Measurements from ENCODE around the gene ZFP42.
A peak's percentile ranks its signal among the peaks of the same experiment; 100 is the strongest.

Gene ZFP42

DNA sequence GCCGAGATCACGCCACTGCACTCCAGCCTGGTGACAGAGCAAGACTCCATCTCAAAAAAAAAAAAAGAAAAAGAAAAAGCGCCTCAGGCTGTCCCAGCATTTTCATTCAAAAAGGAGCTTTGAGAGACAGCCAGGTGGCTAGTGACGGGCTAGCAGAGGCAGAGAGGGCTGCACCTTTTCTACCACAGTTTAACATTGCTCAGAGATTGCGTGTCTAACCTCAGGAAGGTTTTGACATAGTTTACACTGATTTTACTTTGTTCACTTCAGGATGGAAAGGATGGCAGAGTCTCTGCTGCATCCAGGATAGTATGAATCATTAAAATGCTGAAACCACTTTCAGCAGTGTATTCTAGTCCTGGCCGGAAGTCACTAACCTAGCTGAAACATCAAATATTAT, 28.1 kb downstream of the ZFP42 start:
- Histone ChIP-seq H3K56ac (ENCODE audit: low read length) (no peak overlapping the region), H4K8ac (ENCODE audit: low read depth, low read length) (no peak overlapping the region), H3K79me1 (ENCODE audit: low read length) (no peaks in the 10 kb centered on the region), H3K4me1 (ENCODE audit: control insufficient read depth, low read depth, low read length) (no peaks in the 10 kb centered on the region), H2BK15ac (replicated peaks; ENCODE audit: low read depth) (no peak overlapping the region), H2BK120ac (ENCODE audit: low read depth, low read length) (no peak overlapping the region), H3K18ac (ENCODE audit: low read length) (no peak overlapping the region), H3K4ac (ENCODE audit: low read depth, low read length) (no peak overlapping the region), H3K23ac (ENCODE audit: low read length) (no peak overlapping the region), H4K5ac (ENCODE audit: low read length) (no peak overlapping the region), H3K27ac (ENCODE audit: low read depth, low read length) (no peak overlapping the region), H3K9ac (ENCODE audit: low read length) (no peak overlapping the region), H2BK5ac (ENCODE audit: low read length) (no peak overlapping the region), H3K4me2 (ENCODE audit: low read length) (no peak overlapping the region), H3K4me3 (ENCODE audit: low read length) (no peak overlapping the region), H2AK5ac (ENCODE audit: low read length) (no peak overlapping the region), H3K79me2 (ENCODE audit: control insufficient read depth, insufficient read depth, low read length) (no peaks in the 10 kb centered on the region), H3K36me3 (ENCODE audit: control insufficient read depth, insufficient read depth, low read length) (no peaks in the 10 kb centered on the region), H3K27me3 (ENCODE audit: insufficient read depth, low read length, poor library complexity) (no peaks in the 10 kb centered on the region)
- WGBS (ENCODE audit: extremely low coverage, insufficient coverage, low lambda C conversion rate): no CpG with 5 or more reads among the region's 6 CpGs
- DNase-seq: peak; percentile 37

DNA sequence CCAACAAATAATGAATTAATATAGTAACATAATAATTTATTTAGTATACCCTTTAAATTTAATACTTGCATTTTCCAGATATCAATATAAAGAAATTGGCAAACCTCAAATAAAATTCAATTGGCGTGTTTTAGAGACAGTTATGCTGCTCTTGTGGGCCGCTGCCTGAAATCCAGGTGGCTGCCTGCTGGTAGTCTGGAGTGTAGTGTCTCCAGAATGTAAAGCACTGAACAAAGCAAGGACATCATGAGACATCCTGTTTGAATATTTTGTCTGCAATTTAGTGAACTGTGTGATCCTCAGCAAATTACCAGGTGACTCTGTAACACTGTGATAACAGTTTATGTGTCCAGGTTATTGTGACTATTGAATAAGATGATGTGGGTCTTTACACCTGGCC, 29.9 kb downstream of the ZFP42 start:
- no peak overlapping the region for H3K4me3 ChIP-seq (ENCODE audit: low read length)
- H2AK5ac ChIP-seq (ENCODE audit: low read length): no peak overlapping the region
- no peak for DNase-seq

DNA sequence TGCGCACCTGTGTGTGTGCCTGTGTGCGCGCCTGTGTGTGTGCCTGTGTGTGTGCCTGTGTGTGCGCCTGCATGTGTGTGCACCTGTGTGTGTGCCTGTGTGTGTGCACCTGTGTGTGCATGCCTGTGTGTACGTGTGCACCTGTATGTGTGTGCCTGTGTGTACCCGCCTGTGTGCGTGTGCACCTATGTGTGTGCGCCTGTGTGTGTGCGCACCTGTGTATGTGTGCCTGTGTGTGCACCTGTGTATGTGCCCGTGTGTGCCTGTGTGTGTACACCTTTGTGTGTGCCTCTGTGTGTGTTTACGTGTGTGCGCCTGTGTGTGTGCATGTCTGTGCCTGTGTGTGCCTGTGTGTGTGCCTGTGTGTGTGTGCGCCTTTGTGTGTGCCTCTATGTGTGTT, 33.5 kb downstream of the ZFP42 start:
- Histone ChIP-seq H4K8ac (ENCODE audit: low read depth, low read length) (no peak overlapping the region), H2BK15ac (replicated peaks; ENCODE audit: low read depth) (no peak overlapping the region)

More for the DNA sequence above, 29.9 kb downstream of the ZFP42 start:
- Histone ChIP-seq H2BK120ac (ENCODE audit: low read depth, low read length) (no peak overlapping the region), H3K4me2 (ENCODE audit: low read length) (no peak overlapping the region), H3K4me1 (ENCODE audit: control insufficient read depth, low read depth, low read length) (no peaks in the 10 kb centered on the region), H3K79me2 (ENCODE audit: control insufficient read depth, insufficient read depth, low read length) (no peaks in the 10 kb centered on the region), H3K27ac (ENCODE audit: low read depth, low read length) (no peak overlapping the region), H3K18ac (ENCODE audit: low read length) (no peak overlapping the region), H4K5ac (ENCODE audit: low read length) (no peak overlapping the region), H3K9ac (ENCODE audit: low read length) (no peak overlapping the region), H3K23ac (ENCODE audit: low read length) (no peak overlapping the region), H2BK5ac (ENCODE audit: low read length) (no peak overlapping the region), H3K56ac (ENCODE audit: low read length) (no peak overlapping the region), H4K8ac (ENCODE audit: low read depth, low read length) (no peak overlapping the region), H2BK15ac (replicated peaks; ENCODE audit: low read depth) (no peak overlapping the region), H3K79me1 (ENCODE audit: low read length) (no peaks in the 10 kb centered on the region), H3K36me3 (ENCODE audit: control insufficient read depth, insufficient read depth, low read length) (no peaks in the 10 kb centered on the region), H3K4ac (ENCODE audit: low read depth, low read length) (no peak overlapping the region), H3K27me3 (ENCODE audit: insufficient read depth, low read length, poor library complexity) (no peaks in the 10 kb centered on the region)
- WGBS (ENCODE audit: extremely low coverage, insufficient coverage, low lambda C conversion rate): no CpG with 5 or more reads among the region's 2 CpGs

DNA sequence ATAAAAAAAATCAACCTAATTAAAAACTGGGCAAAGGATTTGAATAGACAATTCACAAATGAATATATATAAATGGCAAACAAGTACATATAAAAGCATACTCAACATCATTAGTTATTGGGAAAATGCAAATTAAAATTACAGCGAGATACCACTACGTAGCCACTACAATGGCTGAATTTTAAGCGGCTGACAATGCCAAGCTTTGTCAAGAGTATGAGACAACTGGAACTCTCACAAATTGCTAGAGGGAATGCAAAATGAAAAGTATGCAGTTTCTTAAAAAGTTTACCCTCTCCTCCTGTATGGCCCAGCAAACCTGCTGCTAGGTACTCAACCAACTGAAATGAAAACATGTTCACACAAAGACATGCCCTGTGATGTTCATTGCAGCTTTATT, 34.8 kb downstream of the ZFP42 start:
- H3K18ac ChIP-seq (ENCODE audit: low read length): no peak overlapping the region
- no peak overlapping the region for H2BK120ac ChIP-seq (ENCODE audit: low read depth, low read length)
- WGBS (ENCODE audit: extremely low coverage, insufficient coverage, low lambda C conversion rate): no CpG with 5 or more reads among the region's 3 CpGs

More for the DNA sequence above, 33.5 kb downstream of the ZFP42 start:
- H3K27ac ChIP-seq (ENCODE audit: low read depth, low read length): no peak overlapping the region
- no peak overlapping the region for H3K23ac ChIP-seq (ENCODE audit: low read length)
- H3K27me3 ChIP-seq (ENCODE audit: insufficient read depth, low read length, poor library complexity): peaks cover 2% of the 10 kb centered on the region
- no peak overlapping the region for H3K4me2 ChIP-seq (ENCODE audit: low read length)
- no peak overlapping the region for H4K5ac ChIP-seq (ENCODE audit: low read length)
- H3K18ac ChIP-seq (ENCODE audit: low read length): no peak overlapping the region
- no peak overlapping the region for H2BK120ac ChIP-seq (ENCODE audit: low read depth, low read length)
- no peaks in the 10 kb centered on the region for H3K79me2 ChIP-seq (ENCODE audit: control insufficient read depth, insufficient read depth, low read length)
- no peak overlapping the region for H3K9ac ChIP-seq (ENCODE audit: low read length)
- no peaks in the 10 kb centered on the region for H3K36me3 ChIP-seq (ENCODE audit: control insufficient read depth, insufficient read depth, low read length)
- no peaks in the 10 kb centered on the region for H3K79me1 ChIP-seq (ENCODE audit: low read length)
- H2BK5ac ChIP-seq (ENCODE audit: low read length): no peak overlapping the region
- no peaks in the 10 kb centered on the region for H3K4me1 ChIP-seq (ENCODE audit: control insufficient read depth, low read depth, low read length)
- WGBS (ENCODE audit: extremely low coverage, insufficient coverage, low lambda C conversion rate): no CpG with 5 or more reads among the region's 13 CpGs
- no peak overlapping the region for H3K4ac ChIP-seq (ENCODE audit: low read depth, low read length)
- H2AK5ac ChIP-seq (ENCODE audit: low read length): no peak overlapping the region
- no peak overlapping the region for H3K4me3 ChIP-seq (ENCODE audit: low read length)
- DNase-seq: no peak
- H3K56ac ChIP-seq (ENCODE audit: low read length): no peak overlapping the region

GRCh38 chr4:188031751-188032150, 36.2 kb downstream of the ZFP42 start:
- H3K36me3 ChIP-seq (ENCODE audit: control insufficient read depth, insufficient read depth, low read length): no peaks in the 10 kb centered on the region
- no peaks in the 10 kb centered on the region for H3K4me1 ChIP-seq (ENCODE audit: control insufficient read depth, low read depth, low read length)
- peak; percentile 25 for DNase-seq
- no peak overlapping the region for H4K5ac ChIP-seq (ENCODE audit: low read length)
- H2AK5ac ChIP-seq (ENCODE audit: low read length): no peak overlapping the region
- WGBS (ENCODE audit: extremely low coverage, insufficient coverage, low lambda C conversion rate): no CpG with 5 or more reads among the region's 18 CpGs
- H2BK120ac ChIP-seq (ENCODE audit: low read depth, low read length): no peak overlapping the region
- H3K27me3 ChIP-seq (ENCODE audit: insufficient read depth, low read length, poor library complexity): peaks cover 2% of the 10 kb centered on the region
- H3K79me2 ChIP-seq (ENCODE audit: control insufficient read depth, insufficient read depth, low read length): no peaks in the 10 kb centered on the region
- H4K8ac ChIP-seq (ENCODE audit: low read depth, low read length): no peak overlapping the region
- H3K79me1 ChIP-seq (ENCODE audit: low read length): no peaks in the 10 kb centered on the region
- no peak overlapping the region for H2BK15ac ChIP-seq (replicated peaks; ENCODE audit: low read depth)
- H3K27ac ChIP-seq (ENCODE audit: low read depth, low read length): no peak overlapping the region
- H3K23ac ChIP-seq (ENCODE audit: low read length): no peak overlapping the region
- no peak overlapping the region for H2BK5ac ChIP-seq (ENCODE audit: low read length)
- H3K56ac ChIP-seq (ENCODE audit: low read length): no peak overlapping the region
- H3K4ac ChIP-seq (ENCODE audit: low read depth, low read length): no peak overlapping the region
- H3K9ac ChIP-seq (ENCODE audit: low read length): no peak overlapping the region
- peak overlapping the region; percentile 14 for H3K4me2 ChIP-seq (ENCODE audit: low read length)
- no peak overlapping the region for H3K4me3 ChIP-seq (ENCODE audit: low read length)
- no peak overlapping the region for H3K18ac ChIP-seq (ENCODE audit: low read length)

More for the DNA sequence above, 34.8 kb downstream of the ZFP42 start:
- H3K27me3 ChIP-seq (ENCODE audit: insufficient read depth, low read length, poor library complexity): peaks cover 2% of the 10 kb centered on the region
- H3K36me3 ChIP-seq (ENCODE audit: control insufficient read depth, insufficient read depth, low read length): no peaks in the 10 kb centered on the region
- no peak overlapping the region for H3K23ac ChIP-seq (ENCODE audit: low read length)
- H3K27ac ChIP-seq (ENCODE audit: low read depth, low read length): no peak overlapping the region
- H3K79me2 ChIP-seq (ENCODE audit: control insufficient read depth, insufficient read depth, low read length): no peaks in the 10 kb centered on the region
- no peak overlapping the region for H2BK5ac ChIP-seq (ENCODE audit: low read length)
- H3K56ac ChIP-seq (ENCODE audit: low read length): no peak overlapping the region
- H3K4me1 ChIP-seq (ENCODE audit: control insufficient read depth, low read depth, low read length): no peaks in the 10 kb centered on the region
- H3K4me3 ChIP-seq (ENCODE audit: low read length): no peak overlapping the region
- H3K4ac ChIP-seq (ENCODE audit: low read depth, low read length): no peak overlapping the region
- no peak for DNase-seq
- no peak overlapping the region for H2AK5ac ChIP-seq (ENCODE audit: low read length)
- no peak overlapping the region for H2BK15ac ChIP-seq (replicated peaks; ENCODE audit: low read depth)
- no peaks in the 10 kb centered on the region for H3K79me1 ChIP-seq (ENCODE audit: low read length)
- H4K5ac ChIP-seq (ENCODE audit: low read length): no peak overlapping the region
- no peak overlapping the region for H4K8ac ChIP-seq (ENCODE audit: low read depth, low read length)
- H3K9ac ChIP-seq (ENCODE audit: low read length): no peak overlapping the region
- no peak overlapping the region for H3K4me2 ChIP-seq (ENCODE audit: low read length)

DNA sequence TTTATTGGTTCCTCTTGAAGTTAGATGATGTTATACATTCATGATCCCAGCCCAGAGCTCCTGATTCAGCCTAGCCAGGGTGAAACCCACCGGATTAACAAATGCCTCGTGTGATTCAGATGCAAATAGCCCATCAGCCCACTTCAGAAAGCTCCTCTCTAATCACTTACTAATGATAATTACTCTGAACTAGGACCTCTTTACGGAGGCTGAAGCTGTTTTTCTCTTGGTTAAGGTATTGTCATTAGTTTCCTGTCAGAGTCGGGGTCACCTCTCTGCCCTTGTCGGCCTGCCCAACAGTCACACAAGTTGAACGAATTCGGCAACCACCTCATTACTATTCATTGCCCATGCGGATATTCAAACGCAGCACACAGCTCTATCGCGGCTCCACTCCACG, 36.6 kb downstream of the ZFP42 start:
- Histone ChIP-seq H4K8ac (ENCODE audit: low read depth, low read length) (no peak overlapping the region), H4K5ac (ENCODE audit: low read length) (no peak overlapping the region), H3K27ac (ENCODE audit: low read depth, low read length) (no peak overlapping the region), H3K36me3 (ENCODE audit: control insufficient read depth, insufficient read depth, low read length) (no peaks in the 10 kb centered on the region), H3K4me1 (ENCODE audit: control insufficient read depth, low read depth, low read length) (no peaks in the 10 kb centered on the region), H3K18ac (ENCODE audit: low read length) (no peak overlapping the region), H3K56ac (ENCODE audit: low read length) (no peak overlapping the region), H3K4me3 (ENCODE audit: low read length) (no peak overlapping the region), H3K4ac (ENCODE audit: low read depth, low read length) (peak overlapping the region; percentile 21), H3K23ac (ENCODE audit: low read length) (no peak overlapping the region), H2BK15ac (replicated peaks; ENCODE audit: low read depth) (no peak overlapping the region), H2BK120ac (ENCODE audit: low read depth, low read length) (no peak overlapping the region), H3K27me3 (ENCODE audit: insufficient read depth, low read length, poor library complexity) (peaks cover 2% of the 10 kb centered on the region), H3K4me2 (ENCODE audit: low read length) (peak overlapping the region; percentile 33), H2BK5ac (ENCODE audit: low read length) (no peak overlapping the region), H3K9ac (ENCODE audit: low read length) (peak overlapping the region; percentile 4), H2AK5ac (ENCODE audit: low read length) (no peak overlapping the region), H3K79me1 (ENCODE audit: low read length) (no peaks in the 10 kb centered on the region), H3K79me2 (ENCODE audit: control insufficient read depth, insufficient read depth, low read length) (no peaks in the 10 kb centered on the region)
- peak; percentile 54 for DNase-seq
- no CpG with 5 or more reads among the region's 12 CpGs for WGBS (ENCODE audit: extremely low coverage, insufficient coverage, low lambda C conversion rate)

Measured in mesendoderm (in vitro differentiated cells).